Measurements from ENCODE around the gene NKAIN4.

Gene NKAIN4

GRCh38 chr20:63281742-63282665 lies 27.7 kb upstream of the NKAIN4 start:
- Histone ChIP-seq H3K27ac (ENCODE audit: low read depth, low read length) (no peak overlapping the region), H3K36me3 (ENCODE audit: insufficient read depth, low read length) (0 out of 2 replicates have a peak, but pooled peaks cover 6% of the 10 kb centered on the region), H3K27me3 (ENCODE audit: insufficient read depth, low read length) (no peaks in the 10 kb centered on the region), H3K79me2 (ENCODE audit: control insufficient read depth, insufficient read depth, low read length, unreplicated experiment) (peaks cover 11% of the 10 kb centered on the region), H2AFZ (ENCODE audit: low read length, unreplicated experiment) (no peak overlapping the region), H3K4me3 (ENCODE audit: low read depth, low read length) (no peak overlapping the region), H3K4me1 (ENCODE audit: control insufficient read depth, insufficient read depth, low read length, unreplicated experiment) (no peaks in the 10 kb centered on the region)

GRCh38 chr20:63280929-63281545 lies 26.8 kb upstream of the NKAIN4 start:
- Histone ChIP-seq H3K27me3 (ENCODE audit: insufficient read depth, low read length) (no peaks in the 10 kb centered on the region), H3K27ac (ENCODE audit: low read depth, low read length) (no peak overlapping the region), H3K4me1 (ENCODE audit: control insufficient read depth, insufficient read depth, low read length, unreplicated experiment) (no peaks in the 10 kb centered on the region), H3K4me3 (ENCODE audit: low read depth, low read length) (no peak overlapping the region), H3K79me2 (ENCODE audit: control insufficient read depth, insufficient read depth, low read length, unreplicated experiment) (peaks cover 21% of the 10 kb centered on the region), H2AFZ (ENCODE audit: low read length, unreplicated experiment) (no peak overlapping the region), H3K36me3 (ENCODE audit: insufficient read depth, low read length) (0 out of 2 replicates have a peak, but pooled peaks cover 6% of the 10 kb centered on the region)

GRCh38 chr20:63280371-63280770 lies 26.1 kb upstream of the NKAIN4 start:
- Histone ChIP-seq H3K4me3 (ENCODE audit: low read depth, low read length) (no peak overlapping the region), H3K36me3 (ENCODE audit: insufficient read depth, low read length) (0 out of 2 replicates have a peak, but pooled peaks cover 6% of the 10 kb centered on the region), H3K79me2 (ENCODE audit: control insufficient read depth, insufficient read depth, low read length, unreplicated experiment) (peaks cover 27% of the 10 kb centered on the region), H2AFZ (ENCODE audit: low read length, unreplicated experiment) (no peak overlapping the region), H3K4me1 (ENCODE audit: control insufficient read depth, insufficient read depth, low read length, unreplicated experiment) (no peaks in the 10 kb centered on the region), H3K27me3 (ENCODE audit: insufficient read depth, low read length) (no peaks in the 10 kb centered on the region), H3K27ac (ENCODE audit: low read depth, low read length) (no peak overlapping the region)

GRCh38 chr20:63279931-63280330 lies 25.7 kb upstream of the NKAIN4 start:
- Histone ChIP-seq H3K27me3 (ENCODE audit: insufficient read depth, low read length) (no peaks in the 10 kb centered on the region), H3K4me1 (ENCODE audit: control insufficient read depth, insufficient read depth, low read length, unreplicated experiment) (peaks cover under 1% of the 10 kb centered on the region), H3K79me2 (ENCODE audit: control insufficient read depth, insufficient read depth, low read length, unreplicated experiment) (peaks cover 32% of the 10 kb centered on the region), H3K36me3 (ENCODE audit: insufficient read depth, low read length) (0 out of 2 replicates have a peak, but pooled peaks cover 6% of the 10 kb centered on the region), H3K27ac (ENCODE audit: low read depth, low read length) (no peak overlapping the region), H2AFZ (ENCODE audit: low read length, unreplicated experiment) (no peak overlapping the region), H3K4me3 (ENCODE audit: low read depth, low read length) (no peak overlapping the region)

- Histone ChIP-seq H3K4me1 (ENCODE audit: control insufficient read depth, insufficient read depth, low read length, unreplicated experiment) (peaks cover 8% of the 10 kb centered on the region), H3K27me3 (ENCODE audit: insufficient read depth, low read length) (no peaks in the 10 kb centered on the region), H3K79me2 (ENCODE audit: control insufficient read depth, insufficient read depth, low read length, unreplicated experiment) (peaks cover 44% of the 10 kb centered on the region), H3K4me3 (ENCODE audit: low read depth, low read length) (no peak overlapping the region), H2AFZ (ENCODE audit: low read length, unreplicated experiment) (no peak overlapping the region), H3K36me3 (ENCODE audit: insufficient read depth, low read length) (0 out of 2 replicates have a peak, but pooled peaks cover 6% of the 10 kb centered on the region), H3K27ac (ENCODE audit: low read depth, low read length) (no peak overlapping the region)
Observed at GRCh38 chr20:63278661-63279060, 24.4 kb upstream of the NKAIN4 start.

GRCh38 chr20:63277466-63278272 lies 23.4 kb upstream of the NKAIN4 start:
- H3K36me3 ChIP-seq (ENCODE audit: insufficient read depth, low read length): 0 out of 2 replicates have a peak, but pooled peaks cover 6% of the 10 kb centered on the region
- peaks cover 54% of the 10 kb centered on the region for H3K79me2 ChIP-seq (ENCODE audit: control insufficient read depth, insufficient read depth, low read length, unreplicated experiment)
- peaks cover 8% of the 10 kb centered on the region for H3K4me1 ChIP-seq (ENCODE audit: control insufficient read depth, insufficient read depth, low read length, unreplicated experiment)

GRCh38 chr20:63276956-63277355 lies 22.7 kb upstream of the NKAIN4 start:
- Histone ChIP-seq H3K4me1 (ENCODE audit: control insufficient read depth, insufficient read depth, low read length, unreplicated experiment) (peaks cover 8% of the 10 kb centered on the region), H3K79me2 (ENCODE audit: control insufficient read depth, insufficient read depth, low read length, unreplicated experiment) (peaks cover 55% of the 10 kb centered on the region), H2AFZ (ENCODE audit: low read length, unreplicated experiment) (no peak overlapping the region), H3K36me3 (ENCODE audit: insufficient read depth, low read length) (0 out of 2 replicates have a peak, but pooled peaks cover 6% of the 10 kb centered on the region), H3K27me3 (ENCODE audit: insufficient read depth, low read length) (no peaks in the 10 kb centered on the region), H3K4me3 (ENCODE audit: low read depth, low read length) (no peak overlapping the region), H3K27ac (ENCODE audit: low read depth, low read length) (no peak overlapping the region)

More at GRCh38 chr20:63277466-63278272, 23.4 kb upstream of the NKAIN4 start:
- Histone ChIP-seq H3K4me3 (ENCODE audit: low read depth, low read length) (no peak overlapping the region), H3K27ac (ENCODE audit: low read depth, low read length) (no peak overlapping the region), H3K27me3 (ENCODE audit: insufficient read depth, low read length) (no peaks in the 10 kb centered on the region), H2AFZ (ENCODE audit: low read length, unreplicated experiment) (no peak overlapping the region)

GRCh38 chr20:63275825-63276224 lies 21.6 kb upstream of the NKAIN4 start:
- 0 out of 2 replicates have a peak, but pooled peaks cover 6% of the 10 kb centered on the region for H3K36me3 ChIP-seq (ENCODE audit: insufficient read depth, low read length)
- H2AFZ ChIP-seq (ENCODE audit: low read length, unreplicated experiment): no peak overlapping the region
- H3K4me1 ChIP-seq (ENCODE audit: control insufficient read depth, insufficient read depth, low read length, unreplicated experiment): peaks cover 13% of the 10 kb centered on the region
- peaks cover 55% of the 10 kb centered on the region for H3K79me2 ChIP-seq (ENCODE audit: control insufficient read depth, insufficient read depth, low read length, unreplicated experiment)
- H3K27ac ChIP-seq (ENCODE audit: low read depth, low read length): no peak overlapping the region
- H3K4me3 ChIP-seq (ENCODE audit: low read depth, low read length): no peak overlapping the region
- no peaks in the 10 kb centered on the region for H3K27me3 ChIP-seq (ENCODE audit: insufficient read depth, low read length)

GRCh38 chr20:63274381-63275228 lies 20.3 kb upstream of the NKAIN4 start:
- Histone ChIP-seq H3K79me2 (ENCODE audit: control insufficient read depth, insufficient read depth, low read length, unreplicated experiment) (peaks cover 55% of the 10 kb centered on the region), H3K36me3 (ENCODE audit: insufficient read depth, low read length) (0 out of 2 replicates have a peak, but pooled peaks cover 6% of the 10 kb centered on the region), H3K4me3 (ENCODE audit: low read depth, low read length) (peak overlapping the region; percentile 60), H3K27ac (ENCODE audit: low read depth, low read length) (no peak overlapping the region), H3K4me1 (ENCODE audit: control insufficient read depth, insufficient read depth, low read length, unreplicated experiment) (peaks cover 13% of the 10 kb centered on the region), H3K27me3 (ENCODE audit: insufficient read depth, low read length) (no peaks in the 10 kb centered on the region), H2AFZ (ENCODE audit: low read length, unreplicated experiment) (no peak overlapping the region)

Data from ACC112 (cell line).